CD8-positive, alpha-beta memory T cell (primary cell): Measurements from ENCODE around the gene GFOD2. TPM values are rescaled to one million over a fixed set of nuclear protein-coding genes. Genes with fewer than 3 reads are reported as not detected.

Source experiments
- CTCF ChIA-PET: fragments of 350-600 bp; sonication (Branson Sonifier 250); formaldehyde crosslinking; loops from one replicate; lab custom pipeline; 2021; ENCODE audit warnings: antibody characterized with exemption; lab: Charles Lee
- POLR2A ChIA-PET: fragments of 350-600 bp; sonication (Branson Sonifier 250); formaldehyde crosslinking; loops from one replicate; lab custom pipeline; 2021; ENCODE audit warnings: antibody characterized with exemption; lab: Charles Lee
- DNase-seq, 5 donors: peaks; one replicate each; pipeline versions ENCODE4 v3.0.0 to v3.0.0-alpha.2; 2020 to 2022; ENCODE audit warnings: mixed read lengths in 1 of 5
- H3K27ac ChIP-seq: one replicate; pipeline ENCODE4 v1.7.0; 2013; ENCODE audit warnings: low read depth, mild to moderate bottlenecking, low read length, moderate library complexity
- H3K27me3 ChIP-seq: 2 replicates; pipeline ENCODE4 v1.7.0; 2013; ENCODE audit warnings: low read length, mild to moderate bottlenecking; ENCODE audit not compliant: insufficient read depth, poor library complexity, severe bottlenecking
- H3K36me3 ChIP-seq: 2 replicates; pipeline ENCODE4 v1.7.0; 2013; ENCODE audit warnings: mild to moderate bottlenecking, low read length, moderate library complexity; ENCODE audit not compliant: insufficient read depth
- H3K4me1 ChIP-seq: 2 replicates; pipeline ENCODE4 v1.7.0; 2013; ENCODE audit warnings: mild to moderate bottlenecking, low read length, moderate library complexity; ENCODE audit not compliant: insufficient read depth
- H3K4me3 ChIP-seq: 2 replicates; pipeline ENCODE4 v1.7.0; 2013; ENCODE audit warnings: mild to moderate bottlenecking, low read length
- H3K9me3 ChIP-seq: 2 replicates; pipeline ENCODE4 v1.7.0; 2013; ENCODE audit warnings: mild to moderate bottlenecking, low read length
- H3K27ac Mint-ChIP-seq, 8 donors: one replicate each; pipeline ENCODE4 v1.8.0; 2020 to 2021; ENCODE audit warnings: mixed read lengths in 8 of 8, mild to moderate bottlenecking in 6 of 8, inconsistent platforms in 3 of 8, moderate library complexity in 3 of 8
- H3K27me3 Mint-ChIP-seq, 2 donors: one replicate each; pipeline ENCODE4 v1.8.0; 2020 to 2021; ENCODE audit warnings: mixed read lengths in 2 of 2, mild to moderate bottlenecking in 1 of 2, moderate library complexity in 1 of 2
- H3K36me3 Mint-ChIP-seq, 3 donors: one replicate each; pipeline ENCODE4 v1.8.0; 2020 to 2021; ENCODE audit warnings: mixed read lengths in 3 of 3, inconsistent platforms in 1 of 3, mild to moderate bottlenecking in 1 of 3
- H3K4me1 Mint-ChIP-seq, 3 donors: one replicate each; pipeline ENCODE4 v1.8.0; 2020 to 2021; ENCODE audit warnings: mixed read lengths in 3 of 3, inconsistent platforms in 1 of 3, mild to moderate bottlenecking in 1 of 3
- H3K4me3 Mint-ChIP-seq, 7 donors: one replicate each; pipeline ENCODE4 v1.8.0; 2020 to 2021; ENCODE audit warnings: mixed read lengths in 7 of 7, mild to moderate bottlenecking in 6 of 7, moderate library complexity in 4 of 7, inconsistent platforms in 2 of 7
- H3K9me3 Mint-ChIP-seq, 5 donors: one replicate each; pipeline ENCODE4 v1.8.0; 2020 to 2022; ENCODE audit warnings: mixed read lengths in 5 of 5, mild to moderate bottlenecking in 3 of 5, moderate library complexity in 2 of 5, inconsistent platforms in 1 of 5
- polyA plus RNA-seq: library from polyadenylated mRNA; unstranded; fragments of 300-500 nt; fragmentation: Illumina TruSeq; gene quantifications from one replicate; pipeline ENCODE4 v1.2.3, GENCODE V29; 2021
- total RNA-seq, 2 experiments: library from RNA; stranded (reverse); gene quantifications; one replicate each; pipeline ENCODE4 v1.2.3, GENCODE V29; 2021

The GFOD2 gene
- total and polyA plus RNA-seq, 3 experiments from 2014 or later, result 11.2 to 23.7 (median 21.3) TPM

GRCh38 chr16:67649494-67649931 is 69.6 kb downstream of the GFOD2 start:
- H3K27ac ChIP-seq, result no peak overlapping the region
- H3K9me3 Mint-ChIP-seq, result no peaks in the 10 kb centered on the region
- no peak overlapping the region for H3K27ac Mint-ChIP-seq
- ChIA-PET POLR2A (no interaction called here), CTCF (interaction anchor here (1.3 to 13.0 kb wide), 2 partner anchors 101 to 128 kb away, joined by 6 to 235 read pairs; no protein-coding TSS in a partner anchor)
- H3K4me1 ChIP-seq, result peaks cover 20% of the 10 kb centered on the region
- no peak for DNase-seq
- H3K4me3 Mint-ChIP-seq, result no peak overlapping the region
- no peaks in the 10 kb centered on the region for H3K27me3 ChIP-seq
- peaks cover 5 to 60% (median 9%) of the 10 kb centered on the region in 3 donors for H3K36me3 Mint-ChIP-seq
- peaks cover 10 to 24% (median 14%) of the 10 kb centered on the region in 3 donors for H3K4me1 Mint-ChIP-seq
- H3K36me3 ChIP-seq, result peaks cover 16% of the 10 kb centered on the region
- no peak overlapping the region for H3K4me3 ChIP-seq
- no peaks in the 10 kb centered on the region for H3K9me3 ChIP-seq
- H3K27me3 Mint-ChIP-seq, result no peaks in the 10 kb centered on the region

GRCh38 chr16:67648764-67649407 is 70.2 kb downstream of the GFOD2 start:
- POLR2A ChIA-PET, result no interaction called here
- Histone ChIP-seq H3K27me3 (no peaks in the 10 kb centered on the region), H3K36me3 (peaks cover 16% of the 10 kb centered on the region), H3K4me1 (peaks cover 23% of the 10 kb centered on the region), H3K27ac (no peak overlapping the region), H3K4me3 (no peak overlapping the region), H3K9me3 (no peaks in the 10 kb centered on the region)
- Mint-ChIP-seq H3K36me3 (peaks cover 5 to 56% (median 9%) of the 10 kb centered on the region in 3 donors), H3K27me3 (no peaks in the 10 kb centered on the region), H3K27ac (peak overlapping the region in 1 of 8 donors; percentile 43), H3K4me1 (peaks cover 13 to 30% (median 16%) of the 10 kb centered on the region in 3 donors), H3K9me3 (no peaks in the 10 kb centered on the region), H3K4me3 (no peak overlapping the region)
- DNase-seq, result no peak
- CTCF ChIA-PET, result interaction anchor here (1.9 to 13.0 kb wide), 3 partner anchors 85 to 128 kb away, joined by 7 to 235 read pairs (median 89); no protein-coding TSS in a partner anchor

DNA sequence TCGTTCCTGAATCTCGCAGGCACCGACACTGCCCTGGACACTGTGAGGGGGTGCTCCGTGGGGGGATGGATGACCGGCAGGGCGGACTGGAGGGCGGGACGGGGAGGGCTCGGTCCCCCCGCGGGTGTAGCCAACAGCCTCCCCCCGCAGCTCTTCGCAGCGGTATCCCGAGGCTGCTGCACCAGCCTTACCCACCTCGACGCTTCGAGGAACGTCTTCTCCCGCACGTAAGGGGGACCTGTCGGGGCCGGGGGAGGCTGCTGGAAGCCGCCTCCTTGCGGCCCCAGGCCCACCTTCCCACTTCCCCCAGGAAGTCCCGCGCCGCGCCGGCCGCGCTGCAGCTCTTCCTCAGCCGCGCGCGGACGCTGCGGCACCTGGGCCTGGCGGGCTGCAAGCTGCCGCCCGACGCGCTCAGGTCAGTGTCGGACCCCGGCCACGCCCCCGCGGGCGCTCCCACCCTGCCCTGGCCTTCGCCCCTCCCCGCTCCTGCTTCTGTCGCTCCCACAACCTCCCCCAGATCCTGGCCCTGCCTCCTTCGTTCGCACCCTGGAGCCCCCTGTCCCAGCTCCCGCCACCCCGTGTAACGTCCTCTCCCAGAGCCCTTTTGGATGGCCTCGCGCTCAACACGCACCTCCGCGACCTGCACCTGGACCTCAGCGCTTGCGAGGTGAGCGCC is 70.9 kb downstream of the GFOD2 start:
- H3K4me3 Mint-ChIP-seq, result no peak overlapping the region
- H3K36me3 ChIP-seq, result peaks cover 16% of the 10 kb centered on the region
- H3K27me3 Mint-ChIP-seq, result no peaks in the 10 kb centered on the region
- H3K36me3 Mint-ChIP-seq, result peaks cover 5 to 54% (median 9%) of the 10 kb centered on the region in 3 donors
- peaks cover 23% of the 10 kb centered on the region for H3K4me1 ChIP-seq
- no peaks in the 10 kb centered on the region for H3K9me3 Mint-ChIP-seq
- POLR2A ChIA-PET, result no interaction called here
- no peak overlapping the region for H3K27ac Mint-ChIP-seq
- CTCF ChIA-PET, result interaction anchor here (1.0 to 13.0 kb wide), 4 partner anchors 12 to 127 kb away, joined by 3 to 235 read pairs (median 48); partner anchors contain the start of gene ACD
- H3K27me3 ChIP-seq, result no peaks in the 10 kb centered on the region
- H3K27ac ChIP-seq, result no peak overlapping the region
- H3K4me3 ChIP-seq, result no peak overlapping the region
- H3K4me1 Mint-ChIP-seq, result peaks cover 13 to 31% (median 16%) of the 10 kb centered on the region in 3 donors
- no peak for DNase-seq
- no peaks in the 10 kb centered on the region for H3K9me3 ChIP-seq

DNA sequence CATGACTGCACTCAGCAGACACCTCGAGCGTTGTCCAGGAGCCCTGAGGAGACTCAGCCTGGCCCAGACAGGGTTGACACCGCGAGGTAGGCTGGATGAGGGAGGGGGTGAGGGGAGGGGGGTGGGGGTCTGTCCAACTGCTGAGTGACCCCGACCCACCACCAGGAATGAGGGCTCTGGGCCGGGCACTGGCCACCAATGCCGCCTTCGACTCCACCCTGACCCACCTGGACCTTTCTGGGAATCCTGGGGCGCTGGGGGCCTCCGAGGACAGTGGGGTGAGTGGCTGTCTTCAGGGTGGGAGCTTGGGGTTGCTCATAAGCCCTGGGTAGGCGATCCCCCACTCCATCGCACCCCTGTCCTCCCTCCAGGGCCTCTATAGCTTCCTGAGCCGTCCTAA is 71.4 kb downstream of the GFOD2 start:
- H3K27ac ChIP-seq, result no peak overlapping the region
- Mint-ChIP-seq H3K9me3 (no peaks in the 10 kb centered on the region), H3K4me1 (peaks cover 13 to 31% (median 16%) of the 10 kb centered on the region in 3 donors), H3K27me3 (no peaks in the 10 kb centered on the region), H3K27ac (peak overlapping the region in 1 of 8 donors; percentile 29), H3K4me3 (no peak overlapping the region), H3K36me3 (peaks cover 5 to 54% (median 9%) of the 10 kb centered on the region in 3 donors)
- H3K4me3 ChIP-seq, result no peak overlapping the region
- DNase-seq, result no peak
- CTCF ChIA-PET, result interaction anchor here (1.0 to 13.0 kb wide), 4 partner anchors 13 to 127 kb away, joined by 3 to 235 read pairs (median 48); partner anchors contain the start of gene ACD
- H3K9me3 ChIP-seq, result no peaks in the 10 kb centered on the region
- POLR2A ChIA-PET, result interaction anchor here (0.6 kb wide), 1 partner anchor 104 kb away, joined by 3 read pairs; no protein-coding TSS in a partner anchor
- peaks cover 16% of the 10 kb centered on the region for H3K36me3 ChIP-seq
- no peaks in the 10 kb centered on the region for H3K27me3 ChIP-seq
- peaks cover 23% of the 10 kb centered on the region for H3K4me1 ChIP-seq

DNA sequence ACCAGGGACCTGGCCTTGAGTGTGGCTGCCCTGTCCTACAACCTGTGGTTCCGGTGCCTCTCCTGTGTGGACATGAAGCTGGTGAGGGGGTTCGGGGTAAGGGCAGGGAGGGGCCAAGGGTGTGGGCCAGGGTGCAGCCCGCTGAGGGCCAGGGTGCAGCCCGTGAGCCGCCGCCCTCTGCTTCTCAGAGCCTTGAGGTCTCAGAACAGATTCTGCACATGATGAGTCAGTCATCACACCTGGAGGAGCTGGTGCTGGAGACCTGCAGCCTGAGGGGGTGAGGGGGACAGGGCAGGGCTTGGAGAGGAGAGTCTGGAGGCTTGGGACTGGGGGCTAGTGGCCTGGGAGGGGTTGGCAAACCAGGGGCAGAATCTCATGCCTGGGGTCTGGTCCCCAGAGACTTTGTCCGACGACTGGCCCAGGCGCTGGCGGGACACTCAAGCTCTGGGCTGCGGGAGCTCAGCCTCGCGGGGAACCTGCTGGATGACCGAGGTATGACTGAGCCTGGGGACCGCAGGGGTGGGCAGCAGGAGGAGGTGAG is 71.9 kb downstream of the GFOD2 start:
- H3K9me3 ChIP-seq, result no peaks in the 10 kb centered on the region
- H3K36me3 ChIP-seq, result peaks cover 13% of the 10 kb centered on the region
- Mint-ChIP-seq H3K36me3 (peaks cover 5 to 51% (median 9%) of the 10 kb centered on the region in 3 donors), H3K4me1 (peaks cover 13 to 31% (median 16%) of the 10 kb centered on the region in 3 donors), H3K9me3 (no peaks in the 10 kb centered on the region), H3K27ac (peak overlapping the region in 1 of 8 donors; percentile 29), H3K4me3 (no peak overlapping the region), H3K27me3 (no peaks in the 10 kb centered on the region)
- ChIA-PET POLR2A (interaction anchor here (0.6 to 2.1 kb wide), 3 partner anchors 11 to 103 kb away, joined by 3 to 8 read pairs (median 4); partner anchors contain the start of gene ACD), CTCF (interaction anchor here (1.0 to 13.0 kb wide), 5 partner anchors 13 to 126 kb away, joined by 3 to 235 read pairs (median 22); partner anchors contain the start of gene ACD)
- no peak overlapping the region for H3K27ac ChIP-seq
- no peak for DNase-seq
- peaks cover 23% of the 10 kb centered on the region for H3K4me1 ChIP-seq
- H3K27me3 ChIP-seq, result no peaks in the 10 kb centered on the region
- no peak overlapping the region for H3K4me3 ChIP-seq

- Mint-ChIP-seq H3K4me1 (peaks cover 9 to 29% (median 15%) of the 10 kb centered on the region in 3 donors), H3K36me3 (peaks cover 4 to 34% (median 5%) of the 10 kb centered on the region in 3 donors), H3K4me3 (peak overlapping the region; percentile 76 to 90 (median 80)), H3K27ac (peak overlapping the region; percentile 74 to 93 (median 86)), H3K27me3 (no peaks in the 10 kb centered on the region), H3K9me3 (no peaks in the 10 kb centered on the region)
- no peak for DNase-seq
- peak overlapping the region; percentile 78 for H3K27ac ChIP-seq
- POLR2A ChIA-PET, result interaction anchor here (0.6 to 3.1 kb wide), 11 partner anchors 12 to 124 kb away, joined by 3 to 39 read pairs (median 6); partner anchors contain the start of genes ACD, C16orf86, CTCF and ENKD1
- H3K36me3 ChIP-seq, result peaks cover 6% of the 10 kb centered on the region
- H3K27me3 ChIP-seq, result no peaks in the 10 kb centered on the region
- CTCF ChIA-PET, result interaction anchor here (0.5 to 13.0 kb wide), 37 partner anchors 9 to 426 kb away, joined by 3 to 235 read pairs (median 4); partner anchors contain the start of genes ACD, ATP6V0D1, CTCF and PARD6A
- peak overlapping the region; percentile 78 for H3K4me3 ChIP-seq
- H3K9me3 ChIP-seq, result no peaks in the 10 kb centered on the region
- H3K4me1 ChIP-seq, result peaks cover 23% of the 10 kb centered on the region
These were observed 73.6 kb downstream of the GFOD2 start for GRCh38 chr16:67645397-67646121.

DNA sequence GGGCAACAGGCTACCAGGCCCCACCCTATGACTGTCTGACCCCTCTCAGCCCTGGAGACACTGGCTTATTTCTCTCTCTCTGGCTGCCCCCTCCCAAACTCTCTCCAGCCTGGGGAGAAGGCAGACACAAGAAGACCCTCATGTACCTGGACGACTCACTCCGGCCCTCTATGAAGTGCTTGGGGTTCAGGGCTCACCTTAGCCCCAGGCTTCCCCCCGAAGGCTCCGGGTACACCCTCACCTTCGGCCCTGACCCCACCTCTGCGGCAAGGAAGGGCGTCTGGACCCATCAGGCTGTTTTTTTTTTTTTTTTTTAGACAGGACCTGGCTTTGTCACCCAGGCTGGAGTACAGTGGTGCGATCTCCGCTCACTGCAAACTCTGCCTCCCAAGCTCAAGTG is 75.1 kb downstream of the GFOD2 start:
- Histone ChIP-seq H3K4me3 (no peak overlapping the region), H3K9me3 (no peaks in the 10 kb centered on the region), H3K27ac (no peak overlapping the region), H3K36me3 (no peaks in the 10 kb centered on the region), H3K27me3 (no peaks in the 10 kb centered on the region), H3K4me1 (peaks cover 23% of the 10 kb centered on the region)
- Mint-ChIP-seq H3K4me1 (peaks cover 4 to 24% (median 11%) of the 10 kb centered on the region in 3 donors), H3K9me3 (no peaks in the 10 kb centered on the region), H3K27me3 (no peaks in the 10 kb centered on the region), H3K36me3 (peaks cover 0 to 28% (median 2%) of the 10 kb centered on the region in 3 donors), H3K27ac (peak overlapping the region; percentile 61 to 93 (median 82)), H3K4me3 (peak overlapping the region; percentile 58 to 87 (median 76))
- ChIA-PET POLR2A (interaction anchor here (0.9 to 3.1 kb wide), 3 partner anchors 82 to 163 kb away, joined by 3 to 39 read pairs (median 26); partner anchors contain the start of genes ATP6V0D1 and CTCF), CTCF (interaction anchor here (0.8 to 13.0 kb wide), 22 partner anchors 10 to 163 kb away, joined by 3 to 235 read pairs (median 8); partner anchors contain the start of genes ACD, ATP6V0D1, CTCF and PARD6A)
- DNase-seq, result no peak
